Pancreas (tissue), 10 donors: ENCODE data around the gene SETD7. TPM values are rescaled to one million over a fixed set of nuclear protein-coding genes. Genes with fewer than 3 reads are reported as not detected.

Experiments
- ATAC-seq, 4 donors: fragments of 200-7000 bp; cut with Tn5 transposase; one replicate each; pipeline versions ENCODE4 v1.8.0 to v1.9.1; 2020; ENCODE audit warnings: mild to moderate bottlenecking in 4 of 4, moderate library complexity in 4 of 4
- DNase-seq, 6 donors: peaks; one replicate each; pipeline ENCODE4 v3.0.0-alpha.2; 2020
- FAIRE-seq: peaks from 2 replicates; lab custom pipeline; 2012; peaks lifted over from hg19 to GRCh38; lab: Jason Lieb, UNC
- H3K27ac ChIP-seq, 4 donors: fragments of 200-600 bp; sonication (generic); 1 replicate in 3 of 4; 2 replicates in 1 of 4; pipeline versions ENCODE4 v1.5.0 to v1.8.0; 2020
- H3K27me3 ChIP-seq, 4 donors: fragments of 200-600 bp; one replicate each; pipeline ENCODE4 v1.8.0; 2021
- H3K36me3 ChIP-seq, 3 donors: fragments of 200-600 bp; sonication (generic) in 1 of 3; one replicate each; pipeline versions ENCODE4 v1.5.0 to v1.8.0; 2020 to 2021
- H3K4me1 ChIP-seq, 3 donors: fragments of 200-600 bp; one replicate each; pipeline ENCODE4 v1.8.0; 2021
- H3K4me3 ChIP-seq, 4 donors: fragments of 200-600 bp; sonication (generic) in 2 of 4; one replicate each; pipeline versions ENCODE4 v1.5.0 to v1.8.0; 2020 to 2021
- H3K9me3 ChIP-seq, 4 donors: fragments of 200-600 bp; one replicate each; pipeline ENCODE4 v1.8.0; 2021
- CTCF ChIP-seq, 4 donors: fragments of 200-600 bp; sonication (generic) in 3 of 4; IDR thresholded peaks; one replicate each; pipeline versions ENCODE4 v1.5.0 to v1.8.0; 2021; ENCODE audit warnings: antibody characterized with exemption in 4 of 4
- WGBS, 2 donors: extraction: QIAGEN DNeasy Blood & Tissue Kit; methylation state at CpG; one replicate each; pipeline ENCODE4 v1.1.7; 2013; 5-methylcytosine and 5-hydroxymethylcytosine counted together
- intact Hi-C, 3 donors: fragments of 100-400 bp; cut with DNase I; formaldehyde crosslinking; loops; one replicate each; pipeline versions ENCODE4 v1.11.1 to v1.14.2; 2022
- polyA plus RNA-seq, 2 donors: library from polyadenylated mRNA; stranded (reverse); fragments of 200-250 nt; gene quantifications; one replicate each; pipeline ENCODE4 v1.2.3, GENCODE V29; 2013
- total RNA-seq, 6 donors: library from RNA; stranded (reverse); fragmentation: NEBNext Ultra II Directional in 4 of 6; extraction: Animal tissue kit (Norgen Biotek cat#: 25700) in 4 of 6; gene quantifications; one replicate each; pipeline versions ENCODE4 v1.2.1 to v1.2.4, GENCODE V29; 2021 to 2023
- donor health status: healthy with polysubstance abuse.
- donor health status: DM: no; HTN: no; CAD: no; lungs with moderate emphysema.
- donor health status: DM: no; HTN: no; CAD: no.
- donor health status: control.
- donor health status: control.
- donor health status: Bipolar disorder and iron deficiency.
- donor health status: DM: yes; HTN: yes; CAD: no.
- donor health status: DM: no; HTN: no; CAD: no.
- donor health status: DM: no; HTN: no; CAD: no.
- donor health status: DM: yes; HTN: yes; CAD: no.

Gene SETD7
- total and polyA plus RNA-seq, 8 donors: 7.1 to 25.1 (median 15.8) TPM

GRCh38 chr4:139600662-139601061 lies 44.6 kb upstream of the SETD7 start:
- no peak overlapping the region for H3K27ac ChIP-seq
- peaks cover 0 to 6% (median 0%) of the 10 kb centered on the region in 3 donors for H3K4me1 ChIP-seq
- no peaks in the 10 kb centered on the region for H3K9me3 ChIP-seq
- 91 to 95% methylated on average over 4 of the region's 4 CpGs for WGBS, 2 donors
- H3K27me3 ChIP-seq: no peaks in the 10 kb centered on the region
- TF ChIP-seq CTCF (IDR thresholded peaks at IDR 0.05): no peak
- ATAC-seq: no peak
- no peak for FAIRE-seq
- intact Hi-C loops: no loop called here
- no peaks in the 10 kb centered on the region for H3K36me3 ChIP-seq
- H3K4me3 ChIP-seq: no peak overlapping the region
- no peak for DNase-seq

GRCh38 chr4:139599594-139600374 lies 43.8 kb upstream of the SETD7 start:
- no peaks in the 10 kb centered on the region for H3K36me3 ChIP-seq
- H3K4me1 ChIP-seq: peaks cover 0 to 6% (median 0%) of the 10 kb centered on the region in 3 donors
- no peak overlapping the region for H3K27ac ChIP-seq
- peak in 1 of 4 donors; percentile 31 for ATAC-seq
- DNase-seq: no peak
- no peak for FAIRE-seq
- WGBS, 2 donors: 74 to 77% methylated on average over 6 of the region's 6 CpGs
- H3K9me3 ChIP-seq: no peaks in the 10 kb centered on the region
- H3K27me3 ChIP-seq: no peaks in the 10 kb centered on the region
- TF ChIP-seq CTCF (IDR thresholded peaks at IDR 0.05): no peak
- H3K4me3 ChIP-seq: no peak overlapping the region
- intact Hi-C loops: no loop called here

DNA sequence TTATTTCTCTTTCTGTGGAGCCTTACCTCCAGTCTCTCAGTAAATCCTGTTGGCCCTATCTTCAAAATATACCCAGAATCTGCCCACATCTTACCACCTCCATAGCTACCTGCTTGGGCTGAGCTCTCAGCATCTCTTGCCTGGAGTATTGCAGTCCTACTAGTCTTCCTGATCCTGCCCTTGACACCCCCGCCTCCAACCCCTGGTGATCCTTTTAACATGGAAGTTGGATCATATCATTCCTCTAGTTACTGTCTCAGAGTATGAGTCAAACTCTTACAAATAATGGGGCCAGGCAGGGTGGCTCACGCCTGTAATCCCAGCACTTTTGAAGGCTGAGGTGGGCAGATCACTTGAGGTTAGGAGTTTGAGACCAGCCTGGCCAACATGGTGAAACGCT lies 43.1 kb upstream of the SETD7 start:
- Histone ChIP-seq H3K4me1 (peaks cover 0 to 6% (median 0%) of the 10 kb centered on the region in 3 donors), H3K36me3 (no peaks in the 10 kb centered on the region), H3K4me3 (no peak overlapping the region), H3K27ac (no peak overlapping the region), H3K9me3 (no peaks in the 10 kb centered on the region), H3K27me3 (no peaks in the 10 kb centered on the region)
- ATAC-seq (no peak), FAIRE-seq (no peak), DNase-seq (no peak)
- intact Hi-C loops: no loop called here
- WGBS, 2 donors: 93 to 96% methylated on average over 3 of the region's 3 CpGs
- TF ChIP-seq CTCF (IDR thresholded peaks at IDR 0.05): no peak

DNA sequence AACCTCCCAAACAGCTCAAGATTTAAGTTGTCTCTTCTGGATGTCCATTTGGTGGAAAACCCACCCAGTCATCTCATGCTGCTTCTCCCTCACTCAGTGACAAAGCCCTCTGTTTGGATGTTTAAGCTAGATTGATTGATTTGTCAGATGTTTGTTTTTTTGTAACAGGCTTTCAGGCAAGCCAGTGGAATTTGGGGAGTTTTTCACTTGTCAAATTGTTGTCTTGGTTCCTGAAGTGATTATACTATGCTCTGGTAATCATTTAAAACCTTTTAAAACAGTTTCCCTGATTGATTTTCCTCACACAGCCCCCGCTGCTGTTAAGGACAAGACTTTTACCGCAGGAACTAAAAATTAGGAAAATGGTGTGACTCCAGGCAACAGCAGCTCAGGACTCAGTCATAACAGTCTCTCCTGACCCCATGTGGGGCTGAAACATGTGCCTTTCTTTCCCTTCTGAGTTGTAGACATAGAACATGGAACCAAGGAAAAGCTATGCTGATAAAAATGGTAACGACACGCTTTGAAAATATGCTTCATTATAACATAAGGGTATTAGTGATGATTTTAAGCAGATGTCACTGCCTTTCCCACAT lies 40.8 kb upstream of the SETD7 start:
- DNase-seq (no peak), FAIRE-seq (no peak), ATAC-seq (no peak)
- H3K9me3 ChIP-seq: no peaks in the 10 kb centered on the region
- no peak overlapping the region for H3K27ac ChIP-seq
- peaks cover 0 to 5% (median 0%) of the 10 kb centered on the region in 3 donors for H3K4me1 ChIP-seq
- H3K4me3 ChIP-seq: no peak overlapping the region
- TF ChIP-seq CTCF (IDR thresholded peaks at IDR 0.05): no peak
- intact Hi-C loops: no loop called here
- WGBS, 2 donors: 73 to 78% methylated on average over 4 of the region's 4 CpGs
- no peaks in the 10 kb centered on the region for H3K36me3 ChIP-seq
- H3K27me3 ChIP-seq: no peaks in the 10 kb centered on the region
